GM19193 (cell line): ENCODE data around the gene BBIP1.

Experiments
- POLR2A ChIP-seq: IDR thresholded peaks from 4 replicates; pipeline ENCODE4 v1.6.1; 2011; ENCODE audit not compliant: insufficient read depth, insufficient read length; ENCODE audit errors: extremely low read depth

BBIP1 gene

GRCh38 chr10:110861930-110862649 lies 56.9 kb downstream of the BBIP1 start:
- no peak for TF ChIP-seq POLR2A

GRCh38 chr10:110861476-110861875 lies 57.5 kb downstream of the BBIP1 start:
- no peak for TF ChIP-seq POLR2A

- peak; percentile 53 for TF ChIP-seq POLR2A
These were observed 58.3 kb downstream of the BBIP1 start for GRCh38 chr10:110860576-110861241.

GRCh38 chr10:110859973-110860376 lies 59.0 kb downstream of the BBIP1 start:
- TF ChIP-seq POLR2A = no peak

GRCh38 chr10:110859206-110859972 lies 59.6 kb downstream of the BBIP1 start:
- no peak for TF ChIP-seq POLR2A

GRCh38 chr10:110858297-110858934 lies 60.6 kb downstream of the BBIP1 start:
- no peak for TF ChIP-seq POLR2A

GRCh38 chr10:110857265-110858171 lies 61.5 kb downstream of the BBIP1 start:
- no peak for TF ChIP-seq POLR2A

DNA sequence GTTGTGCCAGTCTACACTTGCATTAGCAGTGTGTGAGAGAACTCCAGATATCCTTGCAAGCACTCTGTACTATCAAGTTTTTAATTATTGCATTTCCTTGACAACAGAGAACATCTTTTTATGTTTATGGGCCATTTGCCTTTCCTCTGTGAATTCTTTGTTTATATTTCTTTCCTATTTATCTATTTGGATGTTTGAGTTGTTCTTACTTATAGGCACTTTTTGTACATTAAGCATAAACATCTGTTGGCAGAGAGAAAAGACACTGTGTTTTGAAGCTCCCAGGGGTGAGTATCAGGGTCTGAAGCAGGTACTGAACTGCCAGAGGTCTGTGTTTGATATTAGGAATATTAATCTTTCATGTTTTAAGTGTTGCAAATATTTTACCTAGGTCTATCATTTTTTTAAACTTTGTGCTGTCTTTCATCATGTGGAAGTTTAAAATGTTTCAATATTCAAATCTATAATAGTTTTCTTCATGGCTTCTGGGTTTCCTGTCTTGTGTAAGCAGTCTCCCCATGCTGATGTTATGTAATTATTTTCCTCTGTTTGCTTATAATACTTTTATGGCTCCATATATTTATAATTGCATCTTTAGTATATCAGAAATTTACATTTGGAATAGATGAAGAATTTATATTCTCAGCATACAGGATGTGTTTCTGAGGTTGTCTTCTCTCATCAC lies 64.9 kb downstream of the BBIP1 start:
- no peak for TF ChIP-seq POLR2A

DNA sequence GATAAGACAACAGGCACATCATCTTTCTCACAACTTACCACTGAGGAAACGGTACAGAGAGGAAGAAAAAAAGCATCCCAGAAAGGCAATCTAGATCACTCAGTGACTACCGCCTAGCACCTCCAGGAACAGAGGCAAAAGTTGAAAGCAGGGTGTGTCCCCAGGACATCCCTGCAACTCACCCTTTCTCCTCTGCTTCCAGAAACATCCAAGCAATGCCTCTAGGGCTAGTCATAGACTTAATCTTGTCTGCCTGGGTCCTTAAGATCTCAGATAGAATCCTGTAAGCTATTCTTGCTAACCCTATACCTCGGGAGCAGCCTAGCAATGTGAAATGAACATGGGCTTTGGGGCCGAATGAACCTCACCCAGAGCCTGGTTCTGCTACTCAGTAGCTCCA lies 66.0 kb downstream of the BBIP1 start:
- no peak for TF ChIP-seq POLR2A

DNA sequence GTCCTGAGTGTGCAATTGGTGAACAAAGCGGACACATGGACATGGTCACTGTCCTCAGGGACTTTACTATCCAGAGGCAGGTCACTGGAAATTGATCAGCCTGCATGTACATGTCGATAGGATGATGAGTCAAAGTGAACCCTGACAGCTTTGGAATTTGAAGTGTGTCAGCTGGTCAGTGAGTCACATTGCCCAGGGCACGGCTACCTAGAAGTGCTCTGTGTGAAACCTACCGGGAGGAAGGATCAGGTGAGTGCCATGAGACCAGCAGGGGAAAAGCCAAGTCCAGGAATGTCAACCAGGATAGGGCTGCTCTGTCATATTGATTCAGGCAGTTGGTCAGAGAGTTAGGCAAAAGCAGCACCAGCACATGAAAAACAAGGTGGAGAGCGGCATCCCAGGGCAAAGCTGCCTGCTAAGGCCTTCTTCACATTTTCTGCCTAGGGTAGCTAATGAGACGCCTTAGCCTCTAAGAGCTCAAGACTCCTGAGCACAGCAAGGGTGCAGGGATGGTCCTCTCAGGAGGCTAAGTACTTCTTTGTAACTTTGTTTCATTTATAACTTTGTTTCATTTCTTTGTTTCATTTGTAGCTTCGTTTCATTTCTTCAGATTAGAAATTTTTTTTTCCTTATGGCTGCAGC lies 66.6 kb downstream of the BBIP1 start:
- TF ChIP-seq POLR2A = no peak

DNA sequence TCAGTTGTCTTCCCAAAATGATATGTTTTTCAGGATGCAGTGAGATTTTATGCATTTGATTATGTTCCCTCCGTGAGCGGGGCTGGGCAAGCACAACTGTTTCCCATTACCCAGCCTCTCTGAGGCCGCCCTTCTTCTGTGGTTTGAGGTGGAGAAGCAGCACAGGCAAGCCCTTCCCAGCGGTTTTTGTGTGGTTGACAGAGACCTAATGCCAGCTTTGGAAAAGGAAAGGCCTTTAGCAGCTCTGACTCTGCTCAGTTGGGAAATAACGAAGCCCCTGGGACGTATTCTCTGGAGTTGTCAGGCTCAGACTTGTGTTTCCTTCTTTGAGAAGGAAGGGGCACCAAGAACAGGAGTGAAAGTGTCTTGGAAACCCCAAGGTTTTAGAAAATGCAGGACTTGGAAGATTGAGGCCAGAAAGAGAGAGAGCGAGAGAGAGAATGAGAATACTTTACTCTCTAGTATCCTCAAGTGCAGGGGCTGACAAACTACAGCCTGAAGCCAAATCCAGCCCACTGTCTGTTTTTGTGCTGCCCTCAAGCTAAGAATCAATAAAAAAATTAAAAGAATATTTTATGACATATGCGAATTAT lies 67.9 kb downstream of the BBIP1 start:
- no peak for TF ChIP-seq POLR2A

- TF ChIP-seq POLR2A = no peak
These were observed 68.9 kb downstream of the BBIP1 start for GRCh38 chr10:110850099-110850498.
